NAMALWA (cell line): ENCODE results near the gene ZNF780A.
"Not testable (repeated sequence)": the region's sequence is repeated elsewhere in the genome, so short reads cannot be mapped to it uniquely, and the experiment has no call there.

Source experiments
- DNase-seq: peaks from one replicate; pipeline ENCODE4 v3.0.0-alpha.2; 2015; ENCODE audit warnings: low spot score

Gene ZNF780A

GRCh38 chr19:40084948-40085347 lies 5.8 kb downstream of the ZNF780A start:
- DNase-seq = no peak

- DNase-seq = no peak
Observed at GRCh38 chr19:40081411-40081810, 9.3 kb downstream of the ZNF780A start.

GRCh38 chr19:40080289-40080688 lies 10.5 kb downstream of the ZNF780A start:
- no peak for DNase-seq

- DNase-seq = no peak
Observed at GRCh38 chr19:40078377-40078776, 12.4 kb downstream of the ZNF780A start.

- DNase-seq = no peak
Observed at GRCh38 chr19:40070058-40070457, 20.7 kb downstream of the ZNF780A start.

- DNase-seq = no peak
Observed at GRCh38 chr19:40059624-40060023, 31.1 kb downstream of the ZNF780A start.

GRCh38 chr19:40057166-40057565 lies 33.6 kb downstream of the ZNF780A start:
- DNase-seq = no peak

GRCh38 chr19:40056505-40056904 lies 34.2 kb downstream of the ZNF780A start:
- no peak for DNase-seq

GRCh38 chr19:40055832-40056504 lies 34.8 kb downstream of the ZNF780A start, which contains the start of gene ZNF780B:
Gene ZNF780B (minus strand): TSS chr19:40056231. CDS start chr19:40050332, 5,899 bp downstream.
- DNase-seq = peak; percentile 81

GRCh38 chr19:40055049-40055448 lies 35.7 kb downstream of the ZNF780A start:
- no peak for DNase-seq

- no peak for DNase-seq
Observed at GRCh38 chr19:40054632-40055031, 36.1 kb downstream of the ZNF780A start.

- no peak for DNase-seq
Observed at GRCh38 chr19:40053491-40053890, 37.3 kb downstream of the ZNF780A start.

- not testable (repeated sequence) for DNase-seq
Observed at GRCh38 chr19:40041718-40042117, 49.0 kb downstream of the ZNF780A start.

- DNase-seq = not testable (repeated sequence)
Observed at GRCh38 chr19:40038047-40038446, 52.7 kb downstream of the ZNF780A start.

- DNase-seq = no peak
Observed at GRCh38 chr19:40035996-40036395, 54.7 kb downstream of the ZNF780A start.

GRCh38 chr19:40033989-40034560 lies 56.7 kb downstream of the ZNF780A start:
- DNase-seq = no peak

- no peak for DNase-seq
Observed at GRCh38 chr19:40026597-40026970, 64.2 kb downstream of the ZNF780A start.

- DNase-seq = no peak
Observed at GRCh38 chr19:40025938-40026596, 64.7 kb downstream of the ZNF780A start.

GRCh38 chr19:40023969-40024368 lies 66.8 kb downstream of the ZNF780A start:
- DNase-seq = no peak
